H1 (cell line): ENCODE measurements around the gene NSL1. TPM values are rescaled to one million over a fixed set of nuclear protein-coding genes. Genes with fewer than 3 reads are reported as not detected.

Source experiments
- CTCF ChIA-PET: fragments of 300-600 bp; sonication (Branson Sonifier 250); formaldehyde crosslinking; loops from one replicate; lab custom pipeline; 2021; ENCODE audit not compliant: partially characterized antibody; lab: Charles Lee
- POLR2A ChIA-PET: fragments of 300-600 bp; sonication (Branson Sonifier 250); formaldehyde crosslinking; loops from one replicate; lab custom pipeline; 2021; ENCODE audit warnings: inconsistent platforms; ENCODE audit not compliant: partially characterized antibody; lab: Charles Lee
- DNase-seq, 2 experiments: peaks; one replicate each; pipeline versions ENCODE4 v3.0.0 to v3.0.0-alpha.2; 2010 to 2022; ENCODE audit warnings: low spot score in 2 of 2, low read depth in 1 of 2, mixed read lengths in 1 of 2
- FAIRE-seq: peaks from 2 replicates; lab custom pipeline; 2011; peaks lifted over from hg19 to GRCh38; lab: Jason Lieb, UNC
- H2AFZ ChIP-seq: 2 replicates; pipeline ENCODE4 v1.8.1; 2012; ENCODE audit warnings: low read length, inconsistent platforms
- H2AK5ac ChIP-seq: 2 replicates; pipeline ENCODE4 v1.6.1; 2013; ENCODE audit warnings: low read depth, low read length
- H2BK120ac ChIP-seq: replicated peaks from 2 replicates; pipeline ENCODE3; 2013; ENCODE audit warnings: low read depth, low read length, inconsistent platforms
- H2BK12ac ChIP-seq: 2 replicates; pipeline ENCODE4 v1.6.1; 2013; ENCODE audit warnings: low read depth, low read length
- H2BK15ac ChIP-seq: 2 replicates; pipeline ENCODE4 v1.6.1; 2013; ENCODE audit warnings: low read length
- H2BK20ac ChIP-seq: 2 replicates; pipeline ENCODE4 v1.6.1; 2013; ENCODE audit warnings: low read length
- H2BK5ac ChIP-seq: 2 replicates; pipeline ENCODE4 v1.6.1; 2013; ENCODE audit warnings: low read depth, low read length
- H3K14ac ChIP-seq: 2 replicates; pipeline ENCODE4 v1.6.1; 2013; ENCODE audit warnings: inconsistent platforms; ENCODE audit not compliant: insufficient read length
- H3K18ac ChIP-seq: 2 replicates; pipeline ENCODE4 v1.6.1; 2013; ENCODE audit warnings: low read length; ENCODE audit errors: extremely low read depth
- H3K23ac ChIP-seq: 2 replicates; pipeline ENCODE4 v1.6.1; 2013; ENCODE audit warnings: inconsistent platforms; ENCODE audit not compliant: insufficient read length
- H3K23me2 ChIP-seq: 2 replicates; pipeline ENCODE4 v1.6.1; 2013; ENCODE audit warnings: low read depth, low read length
- H3K27ac ChIP-seq: 2 replicates; pipeline ENCODE4 v1.6.1; 2011; ENCODE audit warnings: low read depth, low read length, inconsistent platforms
- H3K27me3 ChIP-seq, 4 experiments: replicated peaks in 1 of 4; 1 replicate in 1 of 4; 2 replicates in 3 of 4; pipeline versions ENCODE4 v1.6.1 to v1.8.1; 2011 to 2013; ENCODE audit warnings: low read length in 3 of 4, mild to moderate bottlenecking in 3 of 4, inconsistent platforms in 2 of 4, mixed read lengths in 2 of 4, moderate library complexity in 1 of 4; ENCODE audit not compliant: control insufficient read depth in 3 of 4, insufficient read depth in 3 of 4; ENCODE audit errors: extremely low read depth in 1 of 4
- H3K36me3 ChIP-seq, 4 experiments: 2 replicates each; pipeline versions ENCODE4 v1.6.1 to v1.8.1; 2011 to 2013; ENCODE audit warnings: mild to moderate bottlenecking in 4 of 4, low read length in 3 of 4, moderate library complexity in 2 of 4, control low read depth in 1 of 4, inconsistent platforms in 1 of 4; ENCODE audit not compliant: insufficient read depth in 4 of 4, control insufficient read depth in 2 of 4
- H3K4ac ChIP-seq: replicated peaks from 2 replicates; pipeline ENCODE3; 2013; ENCODE audit warnings: low read length, low read depth, mixed read lengths, inconsistent platforms; ENCODE audit not compliant: insufficient read length
- H3K4me1 ChIP-seq, 4 experiments: replicated peaks in 1 of 4; 1 replicate in 1 of 4; 2 replicates in 3 of 4; pipeline versions ENCODE4 v1.6.1 to v1.8.1; 2011 to 2013; ENCODE audit warnings: low read length in 3 of 4, inconsistent platforms in 2 of 4, mixed read lengths in 1 of 4; ENCODE audit not compliant: insufficient read depth in 4 of 4, control insufficient read depth in 3 of 4
- H3K4me2 ChIP-seq, 2 experiments: 2 replicates each; pipeline versions ENCODE4 v1.6.1 to v1.8.1; 2011 to 2013; ENCODE audit warnings: low read depth in 2 of 2, low read length in 2 of 2, control low read depth in 1 of 2, inconsistent platforms in 1 of 2, mild to moderate bottlenecking in 1 of 2; ENCODE audit not compliant: insufficient read depth in 1 of 2
- H3K4me3 ChIP-seq, 4 experiments: fragments of 200-600, 300-600 bp in 1 of 4; sonication (generic), shearing (Covaris generic), sonication (Bioruptor Twin) in 1 of 4; 2 replicates each; pipeline versions ENCODE4 v1.5.1 to v1.8.1; 2011 to 2016; ENCODE audit warnings: low read length in 4 of 4, low read depth in 3 of 4, control low read depth in 2 of 4, inconsistent platforms in 2 of 4, mild to moderate bottlenecking in 2 of 4, mixed read lengths in 1 of 4, moderate library complexity in 1 of 4; ENCODE audit not compliant: insufficient read depth in 2 of 4; ENCODE audit errors: extremely low read depth in 1 of 4
- H3K56ac ChIP-seq: replicated peaks from 2 replicates; pipeline ENCODE3; 2013; ENCODE audit warnings: low read depth, mild to moderate bottlenecking, mixed read lengths, low read length, inconsistent platforms; ENCODE audit not compliant: insufficient read length
- H3K79me1 ChIP-seq: 2 replicates; pipeline ENCODE4 v1.6.1; 2013; ENCODE audit warnings: low read depth, low read length, control low read depth
- H3K79me2 ChIP-seq, 2 experiments: 2 replicates each; pipeline versions ENCODE4 v1.6.1 to v1.8.1; 2012 to 2013; ENCODE audit warnings: low read length in 2 of 2, mild to moderate bottlenecking in 2 of 2, inconsistent platforms in 1 of 2; ENCODE audit not compliant: insufficient read depth in 2 of 2, control insufficient read depth in 1 of 2
- H3K9ac ChIP-seq, 4 experiments: replicated peaks in 1 of 4; 1 replicate in 1 of 4; 2 replicates in 3 of 4; pipeline versions ENCODE4 v1.6.1 to v1.8.1; 2011 to 2013; ENCODE audit warnings: low read depth in 3 of 4, low read length in 3 of 4, control low read depth in 2 of 4, mild to moderate bottlenecking in 2 of 4, moderate library complexity in 2 of 4, inconsistent platforms in 1 of 4; ENCODE audit errors: extremely low read depth in 1 of 4
- H3K9me3 ChIP-seq, 2 experiments: 2 replicates each; pipeline versions ENCODE4 v1.6.1 to v1.8.1; 2012 to 2013; ENCODE audit warnings: mild to moderate bottlenecking in 2 of 2, moderate library complexity in 2 of 2, control low read depth in 1 of 2, inconsistent platforms in 1 of 2, low read depth in 1 of 2, low read length in 1 of 2, mixed read lengths in 1 of 2; ENCODE audit not compliant: insufficient read depth in 2 of 2
- H4K20me1 ChIP-seq, 2 experiments: replicated peaks in 1 of 2; 2 replicates each; pipeline versions ENCODE3 to v1.8.1; 2011 to 2013; ENCODE audit warnings: inconsistent platforms in 2 of 2, low read length in 2 of 2, mild to moderate bottlenecking in 1 of 2; ENCODE audit not compliant: insufficient read depth in 2 of 2, control insufficient read depth in 1 of 2
- H4K5ac ChIP-seq: 2 replicates; pipeline ENCODE4 v1.6.1; 2013; ENCODE audit warnings: low read length, low read depth, mixed read lengths, inconsistent platforms; ENCODE audit not compliant: insufficient read length
- H4K8ac ChIP-seq: 2 replicates; pipeline ENCODE4 v1.8.0; 2013; ENCODE audit warnings: mild to moderate bottlenecking, moderate library complexity, low read length, inconsistent platforms; ENCODE audit not compliant: insufficient read depth; ENCODE audit errors: extremely low read depth
- H4K91ac ChIP-seq: replicated peaks from 2 replicates; pipeline ENCODE3; 2013; ENCODE audit warnings: low read length, mixed read lengths, inconsistent platforms; ENCODE audit not compliant: insufficient read length
- KDM5A ChIP-seq: fragments of 200-600 bp; IDR thresholded peaks from 2 replicates; pipeline ENCODE4 v1.7.1; 2012; ENCODE audit warnings: mild to moderate bottlenecking, low read length, inconsistent platforms, mixed read lengths
- POLR2AphosphoS5 ChIP-seq: IDR thresholded peaks from 2 replicates; pipeline ENCODE4 v1.6.1; 2011; ENCODE audit warnings: low read depth, low read length
- TCF12 ChIP-seq: IDR thresholded peaks from 2 replicates; pipeline ENCODE4 v1.6.1; 2011; ENCODE audit warnings: low read depth, mild to moderate bottlenecking, low read length
- WGBS, 2 experiments: shearing (Covaris generic) in 1 of 2; methylation state at CpG; one replicate each; pipeline versions ENCODE4 v1.1.6 to v1.1.7; 2013 to 2015; ENCODE audit warnings: low lambda C conversion rate in 2 of 2, mixed read lengths in 2 of 2, inconsistent platforms in 1 of 2, low coverage in 1 of 2, missing lambda C conversion rate in 1 of 2; ENCODE audit not compliant: insufficient replicate concordance in 2 of 2, insufficient coverage in 1 of 2, insufficient read length in 1 of 2; ENCODE audit errors: extremely low coverage in 1 of 2, missing lambda C conversion rate in 1 of 2; 5-methylcytosine and 5-hydroxymethylcytosine counted together
- polyA plus RNA-seq, 7 experiments: library from polyadenylated mRNA; depleted of rRNA in 3 of 7; stranded (reverse) in 5 of 7; unstranded in 2 of 7; fragments of >200 nt in 5 of 7; fragments of 200-250 nt in 2 of 7; gene quantifications; 1 replicate in 5 of 7; 2 replicates in 1 of 7; 4 replicates in 1 of 7; pipeline versions ENCODE4 v1.2.1 to v1.2.3, GENCODE V29; 2011 to 2013; ENCODE audit warnings: missing spikeins in 2 of 7, mixed read lengths in 2 of 7
- total RNA-seq: library from RNA; stranded (reverse); fragmentation: NEBNext Ultra II Directional; extraction: Animal tissue kit (Norgen Biotek cat#: 25700); gene quantifications from 2 replicates; pipeline ENCODE4 v1.2.1, GENCODE V29; 2021

NSL1 gene
- total and polyA plus RNA-seq, 2 of the 8 experiments (the other 6 are each of a cell fraction or from before 2014, with no cell fraction given): 25.4 to 51.7 TPM

DNA sequence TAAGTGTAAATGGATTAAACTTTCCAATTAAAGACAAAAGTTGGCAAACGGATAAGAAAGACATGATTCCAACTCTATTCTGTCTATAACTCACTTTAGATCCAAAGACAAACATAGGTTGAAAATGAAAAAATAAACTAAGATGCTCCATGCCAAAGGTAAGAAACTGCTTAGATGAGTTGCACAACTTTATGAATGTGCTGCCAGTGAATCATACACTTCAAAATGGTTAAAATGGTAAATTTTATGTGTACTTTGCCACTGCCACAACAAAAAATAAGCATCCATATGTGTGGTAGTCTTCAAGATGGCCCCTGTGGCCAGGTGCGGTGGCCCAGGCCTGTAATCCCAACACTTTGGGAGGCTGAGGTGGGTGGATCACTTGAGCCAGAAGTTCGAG, 45.0 kb downstream of the NSL1 start:
- Histone ChIP-seq H3K23ac (no peak overlapping the region), H2BK12ac (no peak overlapping the region), H3K4me2 (no peak overlapping the region), H3K18ac (no peak overlapping the region), H2AK5ac (no peak overlapping the region), H3K36me3 (no peaks in the 10 kb centered on the region; a peak in 3 of 8 replicates), H3K56ac (no peak overlapping the region), H2BK5ac (no peak overlapping the region), H3K27me3 (no peaks in the 10 kb centered on the region), H4K8ac (no peak overlapping the region), H3K23me2 (0 out of 2 replicates have a peak, but pooled peaks cover 3% of the 10 kb centered on the region), H3K14ac (no peak overlapping the region), H2BK120ac (no peak overlapping the region), H3K4ac (no peak overlapping the region), H3K9me3 (no peaks in the 10 kb centered on the region), H3K9ac (no peak overlapping the region), H3K4me1 (peaks cover 0 to 4% (median 3%) of the 10 kb centered on the region in 4 experiments; a peak in 3 of 7 replicates), H4K91ac (no peak overlapping the region), H2BK20ac (no peak overlapping the region), H4K20me1 (peaks cover 0 to 2% of the 10 kb centered on the region in 2 experiments), H2BK15ac (no peak overlapping the region), H4K5ac (no peak overlapping the region), H3K4me3 (no peak overlapping the region), H2AFZ (no peak overlapping the region), H3K79me1 (no peaks in the 10 kb centered on the region; the same call in 1 of the 2 replicates), H3K79me2 (peaks cover 0 to 7% of the 10 kb centered on the region in 2 experiments; a peak in 2 of 4 replicates), H3K27ac (no peak overlapping the region)
- WGBS, 2 experiments: 93% methylated on average over 3 of the region's 3 CpGs; no CpG with 5 or more reads in 1 of the 2 experiments
- FAIRE-seq (no peak), DNase-seq (no peak)
- ChIA-PET POLR2A (interaction anchor here (0.7 to 1.4 kb wide), 3 partner anchors 9 to 220 kb away, joined by 3 to 4 read pairs (median 3); partner anchors contain the start of gene ATF3), CTCF (interaction anchor here (1.1 to 3.2 kb wide), 8 partner anchors 9 to 290 kb away, joined by 3 to 15 read pairs (median 7); no protein-coding TSS in a partner anchor)
- no peak for TF ChIP-seq POLR2AphosphoS5
- TF ChIP-seq KDM5A: no peak
- TF ChIP-seq TCF12: no peak
